ENCODE results near the gene DNM2.
"Not testable (repeated sequence)": the region's sequence is repeated elsewhere in the genome, so short reads cannot be mapped to it uniquely, and the experiment has no call there.

Gene DNM2

GRCh38 chr19:10861103-10861651 is 143.3 kb downstream of the DNM2 start:
- DNase-seq (ENCODE audit: low read depth, low spot score) = no peak
- TF ChIP-seq EZH2 (IDR thresholded peaks at IDR 0.05) (no peak), FOXP2 (optimal IDR thresholded peaks at IDR 0.05; ENCODE audit: control extremely low read depth, extremely low read length, insufficient read depth) (no peak), POLR2AphosphoS5 (IDR thresholded peaks at IDR 0.05; ENCODE audit: borderline replicate concordance, low read depth, low read length) (no peak)
- no peak overlapping the region for H3K27ac ChIP-seq

GRCh38 chr19:10862561-10863106 is 144.8 kb downstream of the DNM2 start:
- H3K9me3 ChIP-seq (ENCODE audit: low read depth, low read length) = no peaks in the 10 kb centered on the region
- H3K36me3 ChIP-seq (ENCODE audit: insufficient read depth, low read length) = no peaks in the 10 kb centered on the region
- TF ChIP-seq EZH2 (IDR thresholded peaks at IDR 0.05) (no peak), FOXP2 (optimal IDR thresholded peaks at IDR 0.05; ENCODE audit: control extremely low read depth, extremely low read length, insufficient read depth) (no peak), POLR2AphosphoS5 (IDR thresholded peaks at IDR 0.05; ENCODE audit: borderline replicate concordance, low read depth, low read length) (no peak)
- no peak for DNase-seq (ENCODE audit: low read depth, low spot score)
- H3K27ac ChIP-seq = no peak overlapping the region
- H3K4me3 ChIP-seq = no peak overlapping the region
- H3K9ac ChIP-seq (ENCODE audit: insufficient read length) = no peak overlapping the region

More at GRCh38 chr19:10861103-10861651, 143.3 kb downstream of the DNM2 start:
- Histone ChIP-seq H3K4me3 (no peak overlapping the region), H3K9ac (ENCODE audit: insufficient read length) (no peak overlapping the region), H3K9me3 (ENCODE audit: low read depth, low read length) (no peaks in the 10 kb centered on the region), H3K36me3 (ENCODE audit: insufficient read depth, low read length) (no peaks in the 10 kb centered on the region)

GRCh38 chr19:10863107-10863717 is 145.3 kb downstream of the DNM2 start:
- TF ChIP-seq POLR2AphosphoS5 (IDR thresholded peaks at IDR 0.05; ENCODE audit: borderline replicate concordance, low read depth, low read length) = no peak
- TF ChIP-seq EZH2 (IDR thresholded peaks at IDR 0.05) = no peak
- no peak for TF ChIP-seq FOXP2 (optimal IDR thresholded peaks at IDR 0.05; ENCODE audit: control extremely low read depth, extremely low read length, insufficient read depth)
- no peaks in the 10 kb centered on the region for H3K36me3 ChIP-seq (ENCODE audit: insufficient read depth, low read length)
- no peak overlapping the region for H3K4me3 ChIP-seq
- H3K27ac ChIP-seq = no peak overlapping the region
- DNase-seq (ENCODE audit: low read depth, low spot score) = no peak
- H3K9ac ChIP-seq (ENCODE audit: insufficient read length) = no peak overlapping the region
- H3K9me3 ChIP-seq (ENCODE audit: low read depth, low read length) = no peaks in the 10 kb centered on the region

GRCh38 chr19:10864538-10864899 is 146.6 kb downstream of the DNM2 start:
- no peaks in the 10 kb centered on the region for H3K36me3 ChIP-seq (ENCODE audit: insufficient read depth, low read length)
- no peaks in the 10 kb centered on the region for H3K9me3 ChIP-seq (ENCODE audit: low read depth, low read length)
- H3K4me3 ChIP-seq = peak overlapping the region; percentile 52; the same call in 1 of the 2 replicates
- peak; percentile 35 for DNase-seq (ENCODE audit: low read depth, low spot score)
- no peak for TF ChIP-seq EZH2 (IDR thresholded peaks at IDR 0.05)
- TF ChIP-seq POLR2AphosphoS5 (IDR thresholded peaks at IDR 0.05; ENCODE audit: borderline replicate concordance, low read depth, low read length) = no peak
- no peak for TF ChIP-seq FOXP2 (optimal IDR thresholded peaks at IDR 0.05; ENCODE audit: control extremely low read depth, extremely low read length, insufficient read depth)
- H3K27ac ChIP-seq = 0 out of 2 replicates have a peak overlapping the region, but pooled peaks have one; percentile 19
- peak overlapping the region; percentile 20 for H3K9ac ChIP-seq (ENCODE audit: insufficient read length)

- Histone ChIP-seq H3K36me3 (ENCODE audit: insufficient read depth, low read length) (no peaks in the 10 kb centered on the region), H3K4me3 (no peak overlapping the region), H3K9me3 (ENCODE audit: low read depth, low read length) (no peaks in the 10 kb centered on the region), H3K9ac (ENCODE audit: insufficient read length) (no peak overlapping the region), H3K27ac (no peak overlapping the region)
- TF ChIP-seq FOXP2 (optimal IDR thresholded peaks at IDR 0.05; ENCODE audit: control extremely low read depth, extremely low read length, insufficient read depth) = no peak
- no peak for DNase-seq (ENCODE audit: low read depth, low spot score)
These were observed 148.6 kb downstream of the DNM2 start for GRCh38 chr19:10866495-10866894.

GRCh38 chr19:10868872-10869547 is 151.1 kb downstream of the DNM2 start:
- Histone ChIP-seq H3K36me3 (ENCODE audit: insufficient read depth, low read length) (no peaks in the 10 kb centered on the region), H3K9ac (ENCODE audit: insufficient read length) (no peak overlapping the region), H3K27ac (no peak overlapping the region), H3K4me3 (no peak overlapping the region), H3K9me3 (ENCODE audit: low read depth, low read length) (no peaks in the 10 kb centered on the region)
- DNase-seq (ENCODE audit: low read depth, low spot score) = no peak
- TF ChIP-seq POLR2AphosphoS5 (IDR thresholded peaks at IDR 0.05; ENCODE audit: borderline replicate concordance, low read depth, low read length) (no peak), EZH2 (IDR thresholded peaks at IDR 0.05) (no peak), FOXP2 (optimal IDR thresholded peaks at IDR 0.05; ENCODE audit: control extremely low read depth, extremely low read length, insufficient read depth) (no peak)

- H3K9me3 ChIP-seq (ENCODE audit: low read depth, low read length); H3K27ac ChIP-seq; H3K36me3 ChIP-seq (ENCODE audit: insufficient read depth, low read length); H3K9ac ChIP-seq (ENCODE audit: insufficient read length); H3K4me3 ChIP-seq; DNase-seq (ENCODE audit: low read depth, low spot score): not testable (repeated sequence)
These were observed 152.0 kb downstream of the DNM2 start for GRCh38 chr19:10869872-10870311.

- peak overlapping the region; percentile 27 for H3K9ac ChIP-seq (ENCODE audit: insufficient read length)
- H3K27ac ChIP-seq = peak overlapping the region; percentile 66; the same call in 1 of the 2 replicates
- TF ChIP-seq POLR2AphosphoS5 (IDR thresholded peaks at IDR 0.05; ENCODE audit: borderline replicate concordance, low read depth, low read length) (peak; percentile 57; the same call in 1 of the 2 replicates), FOXP2 (optimal IDR thresholded peaks at IDR 0.05; ENCODE audit: control extremely low read depth, extremely low read length, insufficient read depth) (no peak)
- no peak for DNase-seq (ENCODE audit: low read depth, low spot score)
- H3K4me3 ChIP-seq = peak overlapping the region; percentile 77
- H3K9me3 ChIP-seq (ENCODE audit: low read depth, low read length) = no peaks in the 10 kb centered on the region
- H3K36me3 ChIP-seq (ENCODE audit: insufficient read depth, low read length) = no peaks in the 10 kb centered on the region
These were observed 152.6 kb downstream of the DNM2 start for GRCh38 chr19:10870501-10870954.
